ENCODE results near the gene NFAT5.

DNA sequence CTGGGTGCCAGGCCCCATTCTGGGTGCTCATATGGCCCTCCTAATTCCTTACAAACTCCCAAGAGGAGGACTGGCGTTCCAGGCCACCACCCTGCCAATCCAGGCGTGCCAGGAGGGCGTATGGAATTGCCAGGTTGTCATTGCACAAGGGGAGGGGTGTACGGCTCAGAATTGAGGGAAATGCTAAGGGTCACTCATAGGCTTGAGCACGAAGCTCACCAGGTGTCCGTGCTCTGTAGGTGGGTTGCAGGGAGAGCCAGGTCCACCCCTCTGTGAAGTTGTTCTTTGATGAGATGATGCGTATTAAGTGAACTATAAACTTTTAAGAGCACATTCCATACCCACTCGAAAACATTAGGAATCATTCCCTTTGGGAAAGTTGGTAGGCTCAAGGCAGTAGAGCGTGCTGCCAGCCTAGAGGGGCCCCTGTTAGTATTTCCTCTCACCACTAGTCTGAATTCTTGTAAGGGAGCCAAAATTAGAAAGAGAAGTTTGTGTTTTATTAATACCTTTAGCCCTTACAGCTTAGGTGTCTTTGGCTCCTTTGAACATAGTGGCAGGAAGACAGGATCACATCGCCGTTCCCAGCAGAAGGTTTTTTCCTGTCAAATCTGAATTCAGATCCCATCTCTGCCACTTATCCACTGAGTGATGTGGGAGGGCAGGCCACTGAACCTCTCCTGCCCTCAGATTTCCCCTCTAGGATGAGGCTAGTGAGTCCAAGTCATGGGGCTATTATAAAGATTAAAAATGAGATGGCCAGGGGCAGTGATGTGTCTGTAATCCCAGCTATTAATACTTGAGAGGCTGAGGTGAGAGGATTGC is 38.7 kb upstream of the NFAT5 start:
- TF ChIP-seq, protein P1, sequence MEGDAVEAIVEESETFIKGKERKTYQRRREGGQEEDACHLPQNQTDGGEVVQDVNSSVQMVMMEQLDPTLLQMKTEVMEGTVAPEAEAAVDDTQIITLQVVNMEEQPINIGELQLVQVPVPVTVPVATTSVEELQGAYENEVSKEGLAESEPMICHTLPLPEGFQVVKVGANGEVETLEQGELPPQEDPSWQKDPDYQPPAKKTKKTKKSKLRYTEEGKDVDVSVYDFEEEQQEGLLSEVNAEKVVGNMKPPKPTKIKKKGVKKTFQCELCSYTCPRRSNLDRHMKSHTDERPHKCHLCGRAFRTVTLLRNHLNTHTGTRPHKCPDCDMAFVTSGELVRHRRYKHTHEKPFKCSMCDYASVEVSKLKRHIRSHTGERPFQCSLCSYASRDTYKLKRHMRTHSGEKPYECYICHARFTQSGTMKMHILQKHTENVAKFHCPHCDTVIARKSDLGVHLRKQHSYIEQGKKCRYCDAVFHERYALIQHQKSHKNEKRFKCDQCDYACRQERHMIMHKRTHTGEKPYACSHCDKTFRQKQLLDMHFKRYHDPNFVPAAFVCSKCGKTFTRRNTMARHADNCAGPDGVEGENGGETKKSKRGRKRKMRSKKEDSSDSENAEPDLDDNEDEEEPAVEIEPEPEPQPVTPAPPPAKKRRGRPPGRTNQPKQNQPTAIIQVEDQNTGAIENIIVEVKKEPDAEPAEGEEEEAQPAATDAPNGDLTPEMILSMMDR (IDR thresholded peaks at IDR 0.05): no peak
- no peak for TF ChIP-seq POLR2A (IDR thresholded peaks at IDR 0.05)

Data from ovary (tissue), 3 donors.